ENCODE data around the gene NAP1L4. TPM values are rescaled to one million over a fixed set of nuclear protein-coding genes. Genes with fewer than 3 reads are reported as not detected.

Gene NAP1L4
- total RNA-seq, 2 experiments from 2014 or later: 262 to 285 TPM

DNA sequence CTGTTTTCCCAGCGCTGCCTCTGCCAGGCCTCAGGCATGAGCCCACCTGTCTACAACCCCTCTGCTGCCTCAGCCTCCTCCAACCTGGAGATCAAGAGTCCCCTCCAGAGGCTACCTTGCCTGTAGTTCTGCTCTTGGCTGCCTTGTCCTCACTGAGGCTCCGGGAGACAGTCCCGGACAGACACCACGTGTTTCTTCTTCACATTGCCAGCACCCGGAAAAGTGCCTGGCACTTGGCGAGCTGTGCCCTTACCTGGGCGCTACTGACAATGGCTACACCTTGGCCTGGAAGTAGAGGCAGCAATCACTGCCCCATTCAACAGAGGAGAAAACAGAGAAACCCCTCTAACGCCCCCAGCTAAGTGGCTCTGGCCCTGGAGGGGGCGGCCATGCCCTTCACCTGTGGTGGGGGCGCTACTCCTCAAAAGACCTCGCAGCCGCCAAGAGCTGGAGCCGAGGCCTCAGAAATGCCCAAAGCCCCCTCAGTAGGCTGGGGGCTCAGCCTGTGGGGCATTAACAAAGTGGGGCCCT is 3.0 kb upstream of the NAP1L4 start:
- Histone ChIP-seq H3K9me3 (ENCODE audit: control insufficient read depth in 1 of 2, insufficient read depth in 1 of 2, low read length in 2 of 2) (no peaks in the 10 kb centered on the region), H3K27me3 (ENCODE audit: control insufficient read depth in 1 of 2, insufficient read depth in 2 of 2, low read length in 2 of 2) (no peaks in the 10 kb centered on the region), H3K36me3 (ENCODE audit: insufficient read depth, low read length) (peaks cover 5% of the 10 kb centered on the region), H3K4me1 (ENCODE audit: insufficient read depth, low read length) (peaks cover 8% of the 10 kb centered on the region), H3K27ac (ENCODE audit: low read depth in 1 of 2, low read length in 2 of 2) (no peak overlapping the region), H3K4me3 (ENCODE audit: low read length) (no peak overlapping the region)
- ChIA-PET POLR2A (interaction anchor here (1.0 kb wide), 1 partner anchor 19 kb away, joined by 5 read pairs; no protein-coding TSS in a partner anchor), CTCF (no interaction called here)
- Mint-ChIP-seq H3K27ac (no peak overlapping the region), H3K27me3 (no peaks in the 10 kb centered on the region), H3K4me3 (peak overlapping the region; percentile 20), H3K4me1 (ENCODE audit: low read depth) (peaks cover 9% of the 10 kb centered on the region), H3K9me3 (no peaks in the 10 kb centered on the region), H3K36me3 (ENCODE audit: low read depth) (peaks cover 21% of the 10 kb centered on the region)
- TF ChIP-seq CTCF (IDR thresholded peaks at IDR 0.05): no peak
- DNase-seq (no peak), ATAC-seq (ENCODE audit: poor library complexity) (no peak)
- intact Hi-C loops (cut with DNase I, micrococcal nuclease): loop anchor here in 1 of 2 experiments (2.0 to 5.0 kb wide), 2 partner anchors 16 to 737 kb away; no protein-coding TSS in a partner anchor

- no peaks in the 10 kb centered on the region for H3K27me3 ChIP-seq (ENCODE audit: control insufficient read depth in 1 of 2, insufficient read depth in 2 of 2, low read length in 2 of 2)
- intact Hi-C loops (cut with DNase I, micrococcal nuclease): loop anchor here in 1 of 2 experiments (2.0 to 5.0 kb wide), 3 partner anchors 16 to 107 kb away; partner anchors contain the start of gene CDKN1C
- TF ChIP-seq CTCF (IDR thresholded peaks at IDR 0.05): no peak
- no peak overlapping the region for H3K27ac ChIP-seq (ENCODE audit: low read depth in 1 of 2, low read length in 2 of 2)
- Mint-ChIP-seq H3K27me3 (no peaks in the 10 kb centered on the region), H3K36me3 (ENCODE audit: low read depth) (peaks cover 17% of the 10 kb centered on the region), H3K4me3 (peak overlapping the region; percentile 83), H3K4me1 (ENCODE audit: low read depth) (peaks cover 16% of the 10 kb centered on the region), H3K9me3 (no peaks in the 10 kb centered on the region), H3K27ac (no peak overlapping the region)
- no peaks in the 10 kb centered on the region for H3K9me3 ChIP-seq (ENCODE audit: control insufficient read depth in 1 of 2, insufficient read depth in 1 of 2, low read length in 2 of 2)
- CTCF ChIA-PET: no interaction called here
- H3K4me3 ChIP-seq (ENCODE audit: low read length): no peak overlapping the region
- H3K36me3 ChIP-seq (ENCODE audit: insufficient read depth, low read length): no peaks in the 10 kb centered on the region
- ATAC-seq (ENCODE audit: poor library complexity): no peak
- DNase-seq: no peak
- POLR2A ChIA-PET: interaction anchor here (0.6 to 1.0 kb wide), 2 partner anchors 20 to 943 kb away, joined by 3 to 5 read pairs; no protein-coding TSS in a partner anchor
- H3K4me1 ChIP-seq (ENCODE audit: insufficient read depth, low read length): peaks cover 8% of the 10 kb centered on the region
These were observed 2.2 kb upstream of the NAP1L4 start for GRCh38 chr11:2994336-2994730.

GRCh38 chr11:2992997-2993325 is 832 bp upstream of the NAP1L4 start:
- Histone ChIP-seq H3K4me1 (ENCODE audit: insufficient read depth, low read length) (peaks cover 11% of the 10 kb centered on the region), H3K36me3 (ENCODE audit: insufficient read depth, low read length) (no peaks in the 10 kb centered on the region), H3K27me3 (ENCODE audit: control insufficient read depth in 1 of 2, insufficient read depth in 2 of 2, low read length in 2 of 2) (no peaks in the 10 kb centered on the region), H3K9me3 (ENCODE audit: control insufficient read depth in 1 of 2, insufficient read depth in 1 of 2, low read length in 2 of 2) (no peaks in the 10 kb centered on the region), H3K4me3 (ENCODE audit: low read length) (peak overlapping the region; percentile 95), H3K27ac (ENCODE audit: low read depth in 1 of 2, low read length in 2 of 2) (no peak overlapping the region)
- CTCF ChIA-PET: interaction anchor here (1.4 kb wide), 1 partner anchor 17 kb away, joined by 3 read pairs; no protein-coding TSS in a partner anchor
- Mint-ChIP-seq H3K36me3 (ENCODE audit: low read depth) (peaks cover 22% of the 10 kb centered on the region), H3K27ac (peak overlapping the region; percentile 89), H3K4me1 (ENCODE audit: low read depth) (peaks cover 30% of the 10 kb centered on the region), H3K4me3 (peak overlapping the region; percentile 94), H3K27me3 (no peaks in the 10 kb centered on the region), H3K9me3 (no peaks in the 10 kb centered on the region)
- no peak for TF ChIP-seq CTCF (IDR thresholded peaks at IDR 0.05)
- DNase-seq (no peak), ATAC-seq (ENCODE audit: poor library complexity) (no peak)
- intact Hi-C loops (cut with DNase I, micrococcal nuclease): loop anchor here (1.0 to 5.0 kb wide), 3 partner anchors 21 to 106 kb away; partner anchors contain the start of gene CDKN1C (in 1 of the 2)
- POLR2A ChIA-PET: interaction anchor here (1.2 to 1.3 kb wide), 2 partner anchors 15 to 21 kb away, joined by 5 read pairs; no protein-coding TSS in a partner anchor
